HCT116 (cell line): ENCODE data around the gene EML1. TPM values are rescaled to one million over a fixed set of nuclear protein-coding genes. Genes with fewer than 3 reads are reported as not detected.

Source experiments
- ATAC-seq: fragments of 200-7000 bp; cut with Tn5 transposase; 2 replicates; pipeline ENCODE4 v1.9.1; 2020; ENCODE audit warnings: mild to moderate bottlenecking, moderate library complexity
- BruUV-seq: library from RNA; stranded (reverse); fragments of 400-500 nt; replicated peaks from 2 replicates; lab custom pipeline; 2021; lab: Mats Ljungman, UMichigan
- CTCF ChIA-PET: fragments of 300-600 bp; sonication (Branson Sonifier 250); formaldehyde crosslinking; loops from one replicate; lab custom pipeline; 2021; ENCODE audit warnings: antibody characterized with exemption; lab: Charles Lee
- POLR2A ChIA-PET: fragments of 300-600, 350-600 bp; sonication (Branson Sonifier 250); formaldehyde crosslinking; loops from one replicate; lab custom pipeline; 2021; ENCODE audit warnings: antibody characterized with exemption; lab: Charles Lee
- RAD21 ChIA-PET, 2 experiments: fragments of 300-600 bp; sonication (Branson Sonifier 250); formaldehyde crosslinking; loops; one replicate each; lab custom pipeline; 2023; ENCODE audit warnings: low total read pairs in 2 of 2; ENCODE audit not compliant: uncharacterized antibody in 2 of 2, unreplicated experiment in 2 of 2, low non-redundant PET in 1 of 2; lab: Charles Lee
- DNase-seq: peaks from one replicate; pipeline ENCODE4 v3.0.0-alpha.2; 2010; ENCODE audit warnings: low read depth, low spot score
- H2AFZ ChIP-seq: fragments of 200-600 bp; shearing (Covaris generic), sonication (generic); 2 replicates; pipeline ENCODE4 v1.6.1; 2017; ENCODE audit warnings: low read depth, mixed run types, mixed read lengths, antibody characterized with exemption, low read length; ENCODE audit not compliant: poor library complexity, severe bottlenecking
- H3K27ac ChIP-seq: 2 replicates; pipeline ENCODE4 v1.5.1; 2012; ENCODE audit warnings: low read depth, low read length
- H3K27me3 ChIP-seq: fragments of 200-600 bp; sonication (generic); 2 replicates; pipeline ENCODE4 v1.6.1; 2016; ENCODE audit warnings: mixed run types, low read length, mixed read lengths; ENCODE audit not compliant: insufficient read depth
- H3K36me3 ChIP-seq, 2 experiments: fragments of 200-500 bp in 1 of 2; fragments of 200-600 bp in 1 of 2; sonication (Bioruptor generic) in 1 of 2; sonication (generic) in 1 of 2; 2 replicates each; pipeline versions ENCODE4 v1.5.1 to v1.6.1; 2014 to 2016; ENCODE audit warnings: low read length in 2 of 2, inconsistent platforms in 1 of 2, mixed read lengths in 1 of 2, mixed run types in 1 of 2; ENCODE audit not compliant: insufficient read depth in 2 of 2, control insufficient read depth in 1 of 2
- H3K4me1 ChIP-seq, 2 experiments: fragments of 200-600 bp in 1 of 2; sonication (generic) in 1 of 2; 2 replicates each; pipeline versions ENCODE4 v1.5.1 to v1.6.1; 2012 to 2017; ENCODE audit warnings: low read length in 2 of 2, inconsistent platforms in 1 of 2, mild to moderate bottlenecking in 1 of 2, mixed read lengths in 1 of 2, mixed run types in 1 of 2, moderate library complexity in 1 of 2; ENCODE audit not compliant: insufficient read depth in 2 of 2, control insufficient read depth in 1 of 2
- H3K4me2 ChIP-seq: fragments of 200-600 bp; sonication (generic); 2 replicates; pipeline ENCODE4 v1.6.1; 2017; ENCODE audit warnings: mixed run types, low read length, mixed read lengths
- H3K4me3 ChIP-seq, 2 experiments: fragments of 200-600 bp in 1 of 2; sonication (generic) in 1 of 2; replicated peaks in 1 of 2; 2 replicates each; pipeline ENCODE4 v1.5.1; 2011 to 2016; ENCODE audit warnings: low read length in 2 of 2, control low read depth in 1 of 2, low read depth in 1 of 2, mild to moderate bottlenecking in 1 of 2, mixed read lengths in 1 of 2, mixed run types in 1 of 2
- H3K79me2 ChIP-seq: fragments of 200-600 bp; sonication (generic); 2 replicates; pipeline ENCODE4 v1.6.1; 2017; ENCODE audit warnings: mild to moderate bottlenecking, mixed run types, low read length, moderate library complexity, mixed read lengths; ENCODE audit not compliant: insufficient read depth
- H3K9ac ChIP-seq: fragments of 200-600 bp; sonication (generic); 2 replicates; pipeline ENCODE4 v1.6.1; 2016; ENCODE audit warnings: low read length, mixed read lengths
- H3K9me2 ChIP-seq: fragments of 200-600 bp; sonication (generic), shearing (Covaris generic); 2 replicates; pipeline ENCODE4 v1.6.1; 2017; ENCODE audit warnings: mixed run types, mild to moderate bottlenecking, moderate library complexity; ENCODE audit not compliant: insufficient read depth
- H3K9me3 ChIP-seq, 2 experiments: fragments of 200-500 bp in 1 of 2; fragments of 200-600 bp in 1 of 2; sonication (Bioruptor generic) in 1 of 2; sonication (generic) in 1 of 2; 2 replicates each; pipeline ENCODE4 v1.6.1; 2014 to 2017; ENCODE audit warnings: low read length in 2 of 2, mixed read lengths in 2 of 2, inconsistent platforms in 1 of 2, low read depth in 1 of 2, mild to moderate bottlenecking in 1 of 2, mixed run types in 1 of 2, moderate library complexity in 1 of 2; ENCODE audit not compliant: control insufficient read depth in 1 of 2, insufficient read depth in 1 of 2
- H4K20me1 ChIP-seq: fragments of 200-600 bp; sonication (generic), shearing (Covaris generic); 2 replicates; pipeline ENCODE4 v1.6.1; 2017; ENCODE audit warnings: mixed run types, mild to moderate bottlenecking, moderate library complexity; ENCODE audit not compliant: insufficient read depth
- FOSL1 ChIP-seq: IDR thresholded peaks from 2 replicates; pipeline ENCODE4 v1.6.1; 2012; ENCODE audit warnings: low read depth
- POLR2A ChIP-seq: IDR thresholded peaks from 2 replicates; pipeline ENCODE4 v1.7.0; 2011; ENCODE audit warnings: borderline replicate concordance; ENCODE audit not compliant: insufficient read depth, insufficient read length; ENCODE audit errors: extremely low read depth
- POLR2AphosphoS5 ChIP-seq: IDR thresholded peaks from 2 replicates; pipeline ENCODE4 v1.6.1; 2011; ENCODE audit warnings: mild to moderate bottlenecking, low read depth, low read length, moderate library complexity
- RAD21 ChIP-seq: IDR thresholded peaks from 2 replicates; pipeline ENCODE4 v1.6.1; 2012; ENCODE audit warnings: low read depth, mild to moderate bottlenecking
- SRF ChIP-seq: IDR thresholded peaks from 2 replicates; pipeline ENCODE4 v1.6.1; 2012; ENCODE audit warnings: low read depth
- TCF7L2 ChIP-seq: IDR thresholded peaks from 2 replicates; pipeline ENCODE4 v1.7.0; 2011; ENCODE audit warnings: borderline replicate concordance, inconsistent platforms; ENCODE audit not compliant: insufficient read depth, insufficient read length; ENCODE audit errors: extremely low read depth
- YY1 ChIP-seq: IDR thresholded peaks from 2 replicates; pipeline ENCODE4 v1.6.1; 2011; ENCODE audit warnings: low read length, low read depth, moderate library complexity, mild to moderate bottlenecking; ENCODE audit not compliant: insufficient replicate concordance; ENCODE audit errors: extremely low read depth
- ZFX ChIP-seq: fragments of 450-650 bp; IDR thresholded peaks from 2 replicates; pipeline ENCODE4 v1.6.1; 2017
- ZNF274 ChIP-seq: fragments of 200-500 bp; sonication (Bioruptor generic); IDR thresholded peaks from 2 replicates; pipeline ENCODE4 v1.6.1; 2014; ENCODE audit warnings: mild to moderate bottlenecking, low read depth, low read length, inconsistent platforms
- intact Hi-C: fragments of 100-400 bp; cut with micrococcal nuclease; formaldehyde crosslinking; loops from 2 replicates; pipeline ENCODE4 v1.10.0; 2022
- total RNA-seq: library from RNA; stranded (reverse); gene quantifications from one replicate; pipeline ENCODE4 v1.2.1, GENCODE V29; 2021; ENCODE audit not compliant: unreplicated experiment
- TF ChIP-seq, protein P1 (sequence below): IDR thresholded peaks from 2 replicates; pipeline ENCODE4 v1.6.1; 2012
- TF ChIP-seq, protein P2 (sequence below): IDR thresholded peaks from 2 replicates; pipeline ENCODE4 v1.6.1; 2012
- TF ChIP-seq, protein P3 (sequence below): IDR thresholded peaks from 2 replicates; pipeline ENCODE4 v1.6.1; 2012; ENCODE audit warnings: low read depth
- TF ChIP-seq, protein P4 (sequence below): IDR thresholded peaks from 2 replicates; pipeline ENCODE4 v1.6.1; 2011; ENCODE audit warnings: mild to moderate bottlenecking, low read length, moderate library complexity; ENCODE audit not compliant: insufficient replicate concordance; ENCODE audit errors: extremely low read depth

The EML1 gene
- total RNA-seq, 1 experiment from 2014 or later, result 7.4 TPM

DNA sequence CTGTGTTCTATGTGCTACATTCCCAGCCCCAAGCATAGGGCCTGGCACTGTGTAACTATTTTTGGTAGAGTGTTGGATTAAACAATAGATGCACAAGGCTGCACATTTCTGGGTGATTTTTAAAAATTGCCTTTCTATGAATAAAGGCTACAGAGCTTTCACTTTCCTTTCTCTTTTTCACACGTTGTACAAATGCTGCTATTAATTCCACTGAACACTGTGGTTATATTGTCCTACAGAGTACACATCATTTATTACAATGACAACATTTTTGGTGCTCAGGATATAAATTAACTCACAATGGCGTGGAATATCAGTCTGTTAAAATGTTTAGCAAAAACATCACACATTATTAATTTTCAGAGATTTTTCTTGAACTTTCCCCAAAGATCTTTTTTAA is 3.6 kb upstream of the EML1 start:
- CTCF ChIA-PET, result no interaction called here

More for the DNA sequence above, 3.6 kb upstream of the EML1 start:
- Histone ChIP-seq H3K4me1 (peaks cover 7 to 9% of the 10 kb centered on the region in 2 experiments; a peak in 2 of 4 replicates), H3K9ac (no peak overlapping the region), H3K4me2 (no peak overlapping the region), H3K9me2 (no peaks in the 10 kb centered on the region), H3K27ac (no peak overlapping the region), H3K9me3 (no peaks in the 10 kb centered on the region), H3K79me2 (no peaks in the 10 kb centered on the region), H3K27me3 (0 out of 2 replicates have a peak, but pooled peaks cover 4% of the 10 kb centered on the region), H3K4me3 (no peak overlapping the region), H2AFZ (no peak overlapping the region), H3K36me3 (no peaks in the 10 kb centered on the region), H4K20me1 (no peaks in the 10 kb centered on the region)
- DNase-seq (no peak), ATAC-seq (no peak)
- BruUV-seq, result no TSS peak
- ChIA-PET RAD21 (no interaction called here), POLR2A (no interaction called here)
- intact Hi-C loops, result no loop called here
- TF ChIP-seq RAD21, result no peak
- TF ChIP-seq, protein P1, sequence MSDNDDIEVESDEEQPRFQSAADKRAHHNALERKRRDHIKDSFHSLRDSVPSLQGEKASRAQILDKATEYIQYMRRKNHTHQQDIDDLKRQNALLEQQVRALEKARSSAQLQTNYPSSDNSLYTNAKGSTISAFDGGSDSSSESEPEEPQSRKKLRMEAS, result no peak
- TF ChIP-seq, protein P2, sequence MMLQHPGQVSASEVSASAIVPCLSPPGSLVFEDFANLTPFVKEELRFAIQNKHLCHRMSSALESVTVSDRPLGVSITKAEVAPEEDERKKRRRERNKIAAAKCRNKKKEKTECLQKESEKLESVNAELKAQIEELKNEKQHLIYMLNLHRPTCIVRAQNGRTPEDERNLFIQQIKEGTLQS, result no peak
- TF ChIP-seq, protein P3, sequence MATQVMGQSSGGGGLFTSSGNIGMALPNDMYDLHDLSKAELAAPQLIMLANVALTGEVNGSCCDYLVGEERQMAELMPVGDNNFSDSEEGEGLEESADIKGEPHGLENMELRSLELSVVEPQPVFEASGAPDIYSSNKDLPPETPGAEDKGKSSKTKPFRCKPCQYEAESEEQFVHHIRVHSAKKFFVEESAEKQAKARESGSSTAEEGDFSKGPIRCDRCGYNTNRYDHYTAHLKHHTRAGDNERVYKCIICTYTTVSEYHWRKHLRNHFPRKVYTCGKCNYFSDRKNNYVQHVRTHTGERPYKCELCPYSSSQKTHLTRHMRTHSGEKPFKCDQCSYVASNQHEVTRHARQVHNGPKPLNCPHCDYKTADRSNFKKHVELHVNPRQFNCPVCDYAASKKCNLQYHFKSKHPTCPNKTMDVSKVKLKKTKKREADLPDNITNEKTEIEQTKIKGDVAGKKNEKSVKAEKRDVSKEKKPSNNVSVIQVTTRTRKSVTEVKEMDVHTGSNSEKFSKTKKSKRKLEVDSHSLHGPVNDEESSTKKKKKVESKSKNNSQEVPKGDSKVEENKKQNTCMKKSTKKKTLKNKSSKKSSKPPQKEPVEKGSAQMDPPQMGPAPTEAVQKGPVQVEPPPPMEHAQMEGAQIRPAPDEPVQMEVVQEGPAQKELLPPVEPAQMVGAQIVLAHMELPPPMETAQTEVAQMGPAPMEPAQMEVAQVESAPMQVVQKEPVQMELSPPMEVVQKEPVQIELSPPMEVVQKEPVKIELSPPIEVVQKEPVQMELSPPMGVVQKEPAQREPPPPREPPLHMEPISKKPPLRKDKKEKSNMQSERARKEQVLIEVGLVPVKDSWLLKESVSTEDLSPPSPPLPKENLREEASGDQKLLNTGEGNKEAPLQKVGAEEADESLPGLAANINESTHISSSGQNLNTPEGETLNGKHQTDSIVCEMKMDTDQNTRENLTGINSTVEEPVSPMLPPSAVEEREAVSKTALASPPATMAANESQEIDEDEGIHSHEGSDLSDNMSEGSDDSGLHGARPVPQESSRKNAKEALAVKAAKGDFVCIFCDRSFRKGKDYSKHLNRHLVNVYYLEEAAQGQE, result no peak
- TF ChIP-seq POLR2A, result no peak
- TF ChIP-seq ZFX, result no peak
- no peak for TF ChIP-seq YY1
- TF ChIP-seq FOSL1, result no peak
- no peak for TF ChIP-seq ZNF274
- no peak for TF ChIP-seq TCF7L2
- no peak for TF ChIP-seq SRF
- TF ChIP-seq, protein P4, sequence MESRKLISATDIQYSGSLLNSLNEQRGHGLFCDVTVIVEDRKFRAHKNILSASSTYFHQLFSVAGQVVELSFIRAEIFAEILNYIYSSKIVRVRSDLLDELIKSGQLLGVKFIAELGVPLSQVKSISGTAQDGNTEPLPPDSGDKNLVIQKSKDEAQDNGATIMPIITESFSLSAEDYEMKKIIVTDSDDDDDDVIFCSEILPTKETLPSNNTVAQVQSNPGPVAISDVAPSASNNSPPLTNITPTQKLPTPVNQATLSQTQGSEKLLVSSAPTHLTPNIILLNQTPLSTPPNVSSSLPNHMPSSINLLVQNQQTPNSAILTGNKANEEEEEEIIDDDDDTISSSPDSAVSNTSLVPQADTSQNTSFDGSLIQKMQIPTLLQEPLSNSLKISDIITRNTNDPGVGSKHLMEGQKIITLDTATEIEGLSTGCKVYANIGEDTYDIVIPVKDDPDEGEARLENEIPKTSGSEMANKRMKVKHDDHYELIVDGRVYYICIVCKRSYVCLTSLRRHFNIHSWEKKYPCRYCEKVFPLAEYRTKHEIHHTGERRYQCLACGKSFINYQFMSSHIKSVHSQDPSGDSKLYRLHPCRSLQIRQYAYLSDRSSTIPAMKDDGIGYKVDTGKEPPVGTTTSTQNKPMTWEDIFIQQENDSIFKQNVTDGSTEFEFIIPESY, result no peak
- no peak for TF ChIP-seq POLR2AphosphoS5
